Heart right ventricle (tissue), 16 donors: ENCODE results near the gene CR2. TPM values are rescaled to one million over a fixed set of nuclear protein-coding genes. Genes with fewer than 3 reads are reported as not detected.
A peak's percentile ranks its signal among the peaks of the same experiment; 100 is the strongest.

Experiments used
- ATAC-seq, 8 donors: fragments of 200-7000 bp; cut with Tn5 transposase; one replicate each; pipeline ENCODE4 v1.9.1; 2020; ENCODE audit warnings: mild to moderate bottlenecking in 8 of 8, moderate library complexity in 8 of 8, moderate number of reproducible peaks in 1 of 8
- DNase-seq, 2 donors: peaks; one replicate each; pipeline ENCODE4 v3.0.0-alpha.2; 2020
- H3K27ac ChIP-seq, 10 donors: fragments of 200-600 bp; sonication (generic) in 2 of 10; one replicate each; pipeline versions ENCODE4 v1.5.0 to v1.8.0; 2020 to 2022; ENCODE audit warnings: mild to moderate bottlenecking in 3 of 10
- H3K27me3 ChIP-seq, 7 donors: fragments of 200-600 bp; one replicate each; pipeline ENCODE4 v1.8.0; 2021 to 2022; ENCODE audit warnings: mild to moderate bottlenecking in 2 of 7
- H3K36me3 ChIP-seq, 9 donors: fragments of 200-600 bp; sonication (generic) in 1 of 9; one replicate each; pipeline versions ENCODE4 v1.5.0 to v1.8.0; 2020 to 2022; ENCODE audit warnings: mild to moderate bottlenecking in 2 of 9
- H3K4me1 ChIP-seq, 9 donors: fragments of 200-600 bp; sonication (generic) in 1 of 9; one replicate each; pipeline versions ENCODE4 v1.5.0 to v1.8.0; 2020 to 2022; ENCODE audit warnings: mild to moderate bottlenecking in 4 of 9
- H3K4me3 ChIP-seq, 10 donors: fragments of 200-600 bp; sonication (generic) in 2 of 10; one replicate each; pipeline versions ENCODE4 v1.5.0 to v1.8.0; 2020 to 2022; ENCODE audit warnings: mild to moderate bottlenecking in 7 of 10, moderate library complexity in 2 of 10
- H3K9me3 ChIP-seq, 11 donors: fragments of 200-600 bp in 10 of 11; sonication (generic) in 2 of 11; one replicate each; pipeline versions ENCODE4 v1.5.0 to v1.8.0; 2013 to 2022; ENCODE audit warnings: mild to moderate bottlenecking in 2 of 11, control low read depth in 1 of 11, moderate library complexity in 1 of 11
- WGBS, 2 donors: extraction: QIAGEN DNeasy Blood & Tissue Kit; methylation state at CpG; one replicate each; pipeline ENCODE4 v1.1.7; 2013; ENCODE audit warnings: inconsistent platforms in 1 of 2; 5-methylcytosine and 5-hydroxymethylcytosine counted together
- intact Hi-C, 10 donors: fragments of 100-400 bp; cut with DNase I; formaldehyde crosslinking; loops; one replicate each; pipeline versions ENCODE4 v1.11.1 to v1.14.2; 2022
- polyA plus RNA-seq, 2 donors: library from polyadenylated mRNA; stranded (reverse); fragments of 200-250 nt; gene quantifications; one replicate each; pipeline ENCODE4 v1.2.3, GENCODE V29; 2013
- total RNA-seq, 10 donors: library from RNA; stranded (reverse); fragmentation: NEBNext Ultra II Directional in 3 of 10; extraction: Animal tissue kit (Norgen Biotek cat#: 25700) in 3 of 10; gene quantifications; one replicate each; pipeline versions ENCODE4 v1.2.1 to v1.2.4, GENCODE V29; 2021 to 2023
- TF ChIP-seq, protein P1 (sequence below), 9 donors: fragments of 200-600 bp; sonication (generic) in 2 of 9; IDR thresholded peaks; one replicate each; pipeline versions ENCODE4 v1.5.0 to v1.8.0; 2021 to 2022; ENCODE audit warnings: antibody characterized with exemption in 9 of 9, mild to moderate bottlenecking in 5 of 9, moderate library complexity in 1 of 9
- donor health status: Arrhythmogenic right ventricular cardiomyopathy.
- donor health status: ischemic (EF 13 %, LVEDD 7.1; RV severe dilation, severe dysfunction).
- donor health status: healthy with polysubstance abuse.
- donor health status: DM: no; HTN: yes; CAD: no.
- donor health status: DM: no; HTN: no; CAD: no.
- donor health status: ischemic (EF 25% LVEDD 6.9; RV normal size, moderate dysfunction).
- donor health status: ischemic (EF 25% LVEDD 5.7; RV mildly dilated, moderate dysfunction).
- donor health status: healthy.
- donor health status: DM: yes; HTN: yes; CAD: no.
- donor health status: Ischemic cardiomyopathy.
- donor health status: ischemic (EF 35%, LVEDD 5.7; RV mildly dilated, moderate dysfunction).
- donor health status: nonischemic (EF 11% LVEDD 7.7; RV severe dilation, severe dysfunction).
- donor health status: DM: yes; HTN: yes; CAD: no.
- donor health status: PGD.
- donor health status: ischemic (EF 29% LVEDD 5.4; RV normal size, mild dysfunction).
- donor health status: nonischemic (EF 23%, LVEDD 6.1; RV moderate dilation, normal function).

The CR2 gene
- total and polyA plus RNA-seq, 12 donors: 0.01 to 0.06 TPM; not detected in 10

DNA sequence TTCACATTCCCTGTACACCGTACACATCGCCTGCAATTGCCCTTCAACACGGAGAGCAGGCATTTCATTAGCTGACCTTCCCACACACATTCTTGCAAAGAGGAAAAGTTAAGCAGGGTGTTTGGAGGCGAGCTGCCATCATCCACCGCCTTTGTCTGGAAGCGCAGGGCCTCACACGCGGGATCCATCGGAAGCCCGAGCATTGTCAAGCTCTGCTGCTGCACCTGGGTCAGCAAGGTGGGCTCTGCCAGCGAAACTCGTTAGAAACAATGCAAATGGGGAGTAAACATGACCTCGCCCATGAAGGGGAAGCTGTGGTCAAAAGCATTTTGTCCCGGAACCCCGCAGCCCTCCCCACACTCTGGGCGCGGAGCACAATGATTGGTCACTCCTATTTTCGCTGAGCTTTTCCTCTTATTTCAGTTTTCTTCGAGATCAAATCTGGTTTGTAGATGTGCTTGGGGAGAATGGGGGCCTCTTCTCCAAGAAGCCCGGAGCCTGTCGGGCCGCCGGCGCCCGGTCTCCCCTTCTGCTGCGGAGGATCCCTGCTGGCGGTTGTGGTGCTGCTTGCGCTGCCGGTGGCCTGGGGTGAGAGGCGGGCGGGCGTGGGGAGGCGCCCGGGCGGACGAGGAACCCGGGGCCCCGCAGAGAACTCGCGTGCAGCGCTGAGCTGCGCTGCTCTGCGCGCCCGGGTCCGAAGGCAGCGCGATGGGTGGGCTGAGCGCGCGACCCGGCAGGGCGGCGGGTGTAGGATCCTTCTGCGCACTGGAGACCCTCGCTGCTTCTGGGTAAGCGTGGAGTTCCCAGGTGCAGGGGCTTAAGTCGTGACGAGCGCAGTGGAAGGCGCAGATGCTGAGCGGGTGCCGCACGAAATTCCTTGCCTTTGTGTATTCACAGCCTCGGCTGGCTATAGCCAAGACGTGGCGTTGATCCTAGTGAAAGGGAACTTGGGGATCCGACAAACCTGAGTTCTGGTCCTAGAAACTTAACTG, 42.0 kb downstream of the CR2 start, which contains the start of gene CR1:
CR1 (plus strand) TSS at position 357 of the 992 bp plus-strand sequence; CDS start at position 468, 111 bp downstream.
- WGBS, 2 donors: 3% methylated on average over 68 of the region's 68 CpGs
- no peaks in the 10 kb centered on the region for H3K36me3 ChIP-seq
- H3K4me1 ChIP-seq: peaks cover 0 to 27% (median 8%) of the 10 kb centered on the region in 9 donors
- ATAC-seq: peak; percentile 37 to 75 (median 59)
- intact Hi-C loops: loop anchor here in 4 of 10 donors (5.0 kb wide), 1 partner anchor 409 kb away; the partner anchor contains the start of gene C4BPB (in 4 of the 4)
- H3K27ac ChIP-seq: peak within 1 kb of the TSS in 3 of 10 donors; percentile 16 to 90 (median 31)
- DNase-seq: peak in 1 of 2 donors; percentile 34
- H3K27me3 ChIP-seq: peaks cover 5 to 98% (median 82%) of the 10 kb centered on the region in 7 donors
- H3K9me3 ChIP-seq: no peaks in the 10 kb centered on the region
- peak within 1 kb of the TSS; percentile 18 to 63 (median 42) for H3K4me3 ChIP-seq
- TF ChIP-seq, protein P1, sequence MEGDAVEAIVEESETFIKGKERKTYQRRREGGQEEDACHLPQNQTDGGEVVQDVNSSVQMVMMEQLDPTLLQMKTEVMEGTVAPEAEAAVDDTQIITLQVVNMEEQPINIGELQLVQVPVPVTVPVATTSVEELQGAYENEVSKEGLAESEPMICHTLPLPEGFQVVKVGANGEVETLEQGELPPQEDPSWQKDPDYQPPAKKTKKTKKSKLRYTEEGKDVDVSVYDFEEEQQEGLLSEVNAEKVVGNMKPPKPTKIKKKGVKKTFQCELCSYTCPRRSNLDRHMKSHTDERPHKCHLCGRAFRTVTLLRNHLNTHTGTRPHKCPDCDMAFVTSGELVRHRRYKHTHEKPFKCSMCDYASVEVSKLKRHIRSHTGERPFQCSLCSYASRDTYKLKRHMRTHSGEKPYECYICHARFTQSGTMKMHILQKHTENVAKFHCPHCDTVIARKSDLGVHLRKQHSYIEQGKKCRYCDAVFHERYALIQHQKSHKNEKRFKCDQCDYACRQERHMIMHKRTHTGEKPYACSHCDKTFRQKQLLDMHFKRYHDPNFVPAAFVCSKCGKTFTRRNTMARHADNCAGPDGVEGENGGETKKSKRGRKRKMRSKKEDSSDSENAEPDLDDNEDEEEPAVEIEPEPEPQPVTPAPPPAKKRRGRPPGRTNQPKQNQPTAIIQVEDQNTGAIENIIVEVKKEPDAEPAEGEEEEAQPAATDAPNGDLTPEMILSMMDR (IDR thresholded peaks at IDR 0.05): no peak

DNA sequence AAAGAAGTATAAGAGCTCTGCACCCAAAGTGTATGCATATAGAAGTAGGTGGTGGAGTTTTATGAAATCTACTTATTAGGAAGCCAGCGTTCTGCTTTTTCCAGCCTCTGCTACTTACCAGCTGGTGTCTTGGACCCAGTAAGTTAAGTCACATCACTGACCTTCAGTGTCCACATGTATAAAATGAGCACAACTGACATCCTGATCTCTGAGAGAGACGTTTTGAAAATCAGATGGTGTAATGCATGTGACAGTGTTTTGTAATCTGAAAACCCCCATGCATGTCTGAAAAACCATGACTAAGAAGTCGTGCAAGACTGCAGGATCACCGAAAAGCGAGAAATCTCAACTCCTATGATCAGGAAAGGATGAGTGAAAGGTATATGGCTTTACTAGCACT, 43.8 kb downstream of the CR2 start:
- no peaks in the 10 kb centered on the region for H3K9me3 ChIP-seq
- peak overlapping the region in 1 of 10 donors; percentile 90 for H3K27ac ChIP-seq
- peak overlapping the region in 1 of 10 donors; percentile 63 for H3K4me3 ChIP-seq
- TF ChIP-seq, protein P1 (IDR thresholded peaks at IDR 0.05): no peak
- DNase-seq: no peak
- ATAC-seq: no peak
- WGBS, 2 donors: 62 to 65% methylated on average over 5 of the region's 5 CpGs
- H3K36me3 ChIP-seq: no peaks in the 10 kb centered on the region
- H3K27me3 ChIP-seq: peaks cover 5 to 98% (median 87%) of the 10 kb centered on the region in 7 donors
- H3K4me1 ChIP-seq: peaks cover 0 to 27% (median 8%) of the 10 kb centered on the region in 9 donors
- intact Hi-C loops: loop anchor here in 7 of 10 donors (2.0 to 5.0 kb wide), 3 partner anchors 411 to 413 kb away; partner anchors contain the start of gene C4BPB (in 4 of the 7)

DNA sequence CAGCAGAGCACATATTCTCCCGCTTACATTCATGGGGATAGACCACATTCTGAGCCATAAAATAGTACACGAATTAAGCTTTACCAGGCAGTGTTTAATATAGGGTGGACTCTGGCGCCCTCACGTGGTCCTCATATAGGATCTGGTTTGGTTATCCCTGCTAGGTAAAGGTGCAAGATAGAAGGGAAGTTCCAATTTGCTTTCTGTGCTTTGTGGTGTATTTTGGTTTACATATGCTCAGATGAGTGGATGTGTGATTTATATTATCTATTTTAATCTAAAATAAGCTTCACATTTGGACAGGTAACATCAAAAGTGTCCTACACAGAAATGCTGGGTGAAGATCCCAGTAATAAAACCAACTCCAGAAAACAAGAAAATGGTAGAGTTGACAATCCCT, 45.4 kb downstream of the CR2 start:
- DNase-seq (peak; percentile 24 to 45), ATAC-seq (peak in 7 of 8 donors; percentile 46 to 77 (median 67))
- Histone ChIP-seq H3K36me3 (no peaks in the 10 kb centered on the region), H3K9me3 (no peaks in the 10 kb centered on the region), H3K27me3 (peaks cover 0 to 96% (median 84%) of the 10 kb centered on the region in 7 donors), H3K4me1 (peaks cover 0 to 27% (median 8%) of the 10 kb centered on the region in 9 donors), H3K27ac (no peak overlapping the region), H3K4me3 (no peak overlapping the region)
- TF ChIP-seq, protein P1 (IDR thresholded peaks at IDR 0.05): peak; percentile 14 to 79 (median 68)
- intact Hi-C loops: loop anchor here in 7 of 10 donors (2.0 to 5.0 kb wide), 3 partner anchors 412 to 415 kb away; partner anchors contain the start of gene C4BPB (in 4 of the 7)
- 0% methylated on average over 4 of the region's 4 CpGs for WGBS, 2 donors

DNA sequence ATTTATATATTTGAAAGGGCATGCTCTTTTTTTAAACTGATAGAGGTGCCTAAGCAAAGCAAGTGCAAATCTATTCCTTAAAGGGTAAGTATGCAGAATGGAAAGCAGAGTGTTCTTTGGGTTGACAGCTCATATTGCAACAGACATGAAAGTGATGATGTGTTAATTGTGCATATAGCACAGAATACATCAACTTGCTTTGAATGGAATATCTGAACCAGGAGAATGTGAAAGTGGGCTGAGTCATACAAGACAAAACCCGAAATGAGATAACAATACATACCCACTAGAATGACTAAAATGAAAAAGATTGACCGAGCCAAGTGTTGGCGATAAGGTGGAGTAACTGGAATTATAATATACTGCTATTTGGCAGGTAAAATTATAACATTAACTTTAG, 46.2 kb downstream of the CR2 start:
- Histone ChIP-seq H3K27ac (no peak overlapping the region), H3K27me3 (peaks cover 0 to 95% (median 80%) of the 10 kb centered on the region in 7 donors), H3K9me3 (no peaks in the 10 kb centered on the region), H3K4me3 (no peak overlapping the region), H3K4me1 (peaks cover 0 to 26% (median 8%) of the 10 kb centered on the region in 9 donors), H3K36me3 (no peaks in the 10 kb centered on the region)
- ATAC-seq (no peak), DNase-seq (no peak)
- 59 to 63% methylated on average over 3 of the region's 3 CpGs for WGBS, 2 donors
- TF ChIP-seq, protein P1 (IDR thresholded peaks at IDR 0.05): no peak
- intact Hi-C loops: loop anchor here in 1 of 10 donors (5.0 kb wide), 1 partner anchor 413 kb away; the partner anchor contains the start of gene C4BPB
